HG02840 (cell line): ENCODE data around the gene FOXL3.
"Not testable (repeated sequence)": the region's sequence is repeated elsewhere in the genome, so short reads cannot be mapped to it uniquely, and the experiment has no call there.

ENCODE experiments used
- ATAC-seq: cut with Tn5 transposase; IDR thresholded peaks from one replicate; pipeline ENCODE4 v1.9.1; 2021; ENCODE audit warnings: mild to moderate bottlenecking, moderate library complexity, moderate number of reproducible peaks; ENCODE audit not compliant: unreplicated experiment, low FRiP score

FOXL3 gene

GRCh38 chr7:335358-336148 lies 45.6 kb downstream of the FOXL3 start:
- no peak for ATAC-seq

GRCh38 chr7:336149-336533 lies 46.2 kb downstream of the FOXL3 start:
- ATAC-seq: not testable (repeated sequence)

GRCh38 chr7:336810-337566 lies 47.0 kb downstream of the FOXL3 start:
- no peak for ATAC-seq

- ATAC-seq: no peak
Observed at GRCh38 chr7:337567-337951, 47.6 kb downstream of the FOXL3 start.

- ATAC-seq: no peak
Observed at GRCh38 chr7:338295-339061, 48.5 kb downstream of the FOXL3 start.

GRCh38 chr7:339062-339342 lies 49.0 kb downstream of the FOXL3 start:
- no peak for ATAC-seq

GRCh38 chr7:339696-340095 lies 49.7 kb downstream of the FOXL3 start:
- no peak for ATAC-seq

- ATAC-seq: no peak
Observed at GRCh38 chr7:340200-340937, 50.4 kb downstream of the FOXL3 start.
